NT2/D1 (cell line): ENCODE data around the gene OSR1.

ENCODE experiments used
- DNase-seq: peaks from one replicate; pipeline ENCODE4 v3.0.0-alpha.2; 2011; ENCODE audit warnings: low read depth, low spot score
- H3K27me3 ChIP-seq: 2 replicates; pipeline ENCODE4 v1.6.0; 2011; ENCODE audit warnings: mild to moderate bottlenecking; ENCODE audit not compliant: insufficient read length, insufficient read depth
- H3K36me3 ChIP-seq: 2 replicates; pipeline ENCODE4 v1.6.1; 2011; ENCODE audit warnings: mild to moderate bottlenecking, low read length, mixed read lengths; ENCODE audit not compliant: insufficient read depth, insufficient read length
- H3K4me1 ChIP-seq: 2 replicates; pipeline ENCODE4 v1.5.1; 2011; ENCODE audit not compliant: insufficient read depth, insufficient read length
- H3K4me3 ChIP-seq: 2 replicates; pipeline ENCODE4 v1.5.1; 2011; ENCODE audit warnings: low read depth; ENCODE audit not compliant: insufficient read length
- H3K9ac ChIP-seq: 2 replicates; pipeline ENCODE4 v1.6.0; 2011; ENCODE audit warnings: low read depth; ENCODE audit not compliant: insufficient read length
- H3K9me3 ChIP-seq: 2 replicates; pipeline ENCODE4 v1.5.1; 2011; ENCODE audit warnings: mild to moderate bottlenecking, low read length; ENCODE audit not compliant: insufficient read depth
- SUZ12 ChIP-seq: IDR thresholded peaks from 2 replicates; pipeline ENCODE4 v1.6.1; 2011; ENCODE audit not compliant: insufficient read length, insufficient read depth; ENCODE audit errors: extremely low read depth
- YY1 ChIP-seq: IDR thresholded peaks from 2 replicates; pipeline ENCODE4 v1.6.1; 2011; ENCODE audit not compliant: insufficient read length, insufficient read depth
- ZNF274 ChIP-seq: IDR thresholded peaks from 2 replicates; pipeline ENCODE4 v1.6.1; 2011; ENCODE audit warnings: mild to moderate bottlenecking, low read depth, low read length

The OSR1 gene

GRCh38 chr2:19330436-19330835, 28.0 kb downstream of the OSR1 start:
- Histone ChIP-seq H3K9me3 (no peaks in the 10 kb centered on the region), H3K27me3 (no peaks in the 10 kb centered on the region), H3K4me1 (no peaks in the 10 kb centered on the region), H3K9ac (no peak overlapping the region), H3K4me3 (no peak overlapping the region), H3K36me3 (no peaks in the 10 kb centered on the region)
- DNase-seq: no peak
- TF ChIP-seq ZNF274 (no peak), SUZ12 (no peak), YY1 (no peak)

GRCh38 chr2:19329445-19329844, 29.0 kb downstream of the OSR1 start:
- Histone ChIP-seq H3K4me1 (no peaks in the 10 kb centered on the region), H3K36me3 (no peaks in the 10 kb centered on the region), H3K9me3 (no peaks in the 10 kb centered on the region), H3K4me3 (no peak overlapping the region), H3K9ac (no peak overlapping the region), H3K27me3 (no peaks in the 10 kb centered on the region)
- no peak for DNase-seq
- TF ChIP-seq ZNF274 (no peak), SUZ12 (no peak), YY1 (no peak)

GRCh38 chr2:19327496-19327895, 30.9 kb downstream of the OSR1 start:
- Histone ChIP-seq H3K36me3 (no peaks in the 10 kb centered on the region), H3K4me1 (no peaks in the 10 kb centered on the region), H3K9ac (no peak overlapping the region), H3K4me3 (no peak overlapping the region), H3K27me3 (no peaks in the 10 kb centered on the region), H3K9me3 (no peaks in the 10 kb centered on the region)
- no peak for DNase-seq
- TF ChIP-seq SUZ12 (no peak), YY1 (no peak), ZNF274 (no peak)

GRCh38 chr2:19321946-19322345, 36.5 kb downstream of the OSR1 start:
- Histone ChIP-seq H3K9me3 (peaks cover 4% of the 10 kb centered on the region; the same call in 1 of the 2 replicates), H3K27me3 (no peaks in the 10 kb centered on the region), H3K4me3 (no peak overlapping the region), H3K36me3 (no peaks in the 10 kb centered on the region), H3K9ac (no peak overlapping the region), H3K4me1 (no peaks in the 10 kb centered on the region)
- no peak for DNase-seq
- no peak for TF ChIP-seq SUZ12
- TF ChIP-seq ZNF274: no peak

GRCh38 chr2:19320813-19321212, 37.6 kb downstream of the OSR1 start:
- TF ChIP-seq ZNF274 (no peak), SUZ12 (no peak), YY1 (no peak)

GRCh38 chr2:19319698-19320097, 38.7 kb downstream of the OSR1 start:
- no peak overlapping the region for H3K4me3 ChIP-seq
- no peak for DNase-seq
- no peak overlapping the region for H3K9ac ChIP-seq
- H3K36me3 ChIP-seq: no peaks in the 10 kb centered on the region
- TF ChIP-seq YY1 (no peak), ZNF274 (no peak)
- no peaks in the 10 kb centered on the region for H3K27me3 ChIP-seq
- peaks cover 4% of the 10 kb centered on the region; the same call in 1 of the 2 replicates for H3K9me3 ChIP-seq
- no peaks in the 10 kb centered on the region for H3K4me1 ChIP-seq

More at GRCh38 chr2:19320813-19321212, 37.6 kb downstream of the OSR1 start:
- Histone ChIP-seq H3K27me3 (no peaks in the 10 kb centered on the region), H3K9me3 (peaks cover 4% of the 10 kb centered on the region; the same call in 1 of the 2 replicates), H3K4me3 (no peak overlapping the region), H3K4me1 (no peaks in the 10 kb centered on the region), H3K36me3 (no peaks in the 10 kb centered on the region), H3K9ac (no peak overlapping the region)
- no peak for DNase-seq

- no peaks in the 10 kb centered on the region for H3K27me3 ChIP-seq
- no peak overlapping the region for H3K9ac ChIP-seq
- H3K4me3 ChIP-seq: no peak overlapping the region
- no peak for DNase-seq
- TF ChIP-seq SUZ12: no peak
- TF ChIP-seq YY1: no peak
- TF ChIP-seq ZNF274: no peak
- H3K9me3 ChIP-seq: peaks cover 4% of the 10 kb centered on the region; the same call in 1 of the 2 replicates
- H3K36me3 ChIP-seq: no peaks in the 10 kb centered on the region
- H3K4me1 ChIP-seq: no peaks in the 10 kb centered on the region
Measured at GRCh38 chr2:19319064-19319463, 39.4 kb downstream of the OSR1 start.

GRCh38 chr2:19313553-19313952, 44.9 kb downstream of the OSR1 start:
- TF ChIP-seq SUZ12: no peak
- no peak overlapping the region for H3K4me3 ChIP-seq
- H3K9me3 ChIP-seq: no peaks in the 10 kb centered on the region; the same call in 1 of the 2 replicates
- H3K4me1 ChIP-seq: no peaks in the 10 kb centered on the region
- DNase-seq: no peak
- no peaks in the 10 kb centered on the region for H3K27me3 ChIP-seq
- H3K9ac ChIP-seq: no peak overlapping the region
- no peaks in the 10 kb centered on the region for H3K36me3 ChIP-seq
